NCI-H2081 (cell line): ENCODE measurements around the gene PSMA5.

Experiments
- DNase-seq, 2 experiments: peaks; one replicate each; lab custom pipeline; 2025; lab: John Stamatoyannopoulos, UW

The PSMA5 gene

DNA sequence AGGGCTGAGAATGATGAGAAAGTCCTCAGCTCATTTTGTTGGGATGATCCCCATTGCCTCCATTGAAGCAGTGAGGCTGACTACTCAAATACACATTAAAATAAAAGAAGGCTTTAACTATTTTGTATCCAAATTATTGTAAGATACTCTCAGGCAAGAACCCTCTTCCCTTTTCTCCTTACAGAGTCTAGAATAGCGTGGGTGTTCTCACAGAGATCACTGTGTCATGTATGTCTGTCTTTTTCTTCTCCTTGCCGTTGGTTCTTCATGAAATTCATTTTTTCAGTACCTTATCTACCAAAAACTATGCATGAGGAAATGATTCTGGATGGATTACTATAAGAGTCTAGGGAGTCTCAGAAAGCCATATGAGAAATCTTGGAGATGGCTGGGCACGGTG is 58.6 kb downstream of the PSMA5 start:
- DNase-seq: no peak

DNA sequence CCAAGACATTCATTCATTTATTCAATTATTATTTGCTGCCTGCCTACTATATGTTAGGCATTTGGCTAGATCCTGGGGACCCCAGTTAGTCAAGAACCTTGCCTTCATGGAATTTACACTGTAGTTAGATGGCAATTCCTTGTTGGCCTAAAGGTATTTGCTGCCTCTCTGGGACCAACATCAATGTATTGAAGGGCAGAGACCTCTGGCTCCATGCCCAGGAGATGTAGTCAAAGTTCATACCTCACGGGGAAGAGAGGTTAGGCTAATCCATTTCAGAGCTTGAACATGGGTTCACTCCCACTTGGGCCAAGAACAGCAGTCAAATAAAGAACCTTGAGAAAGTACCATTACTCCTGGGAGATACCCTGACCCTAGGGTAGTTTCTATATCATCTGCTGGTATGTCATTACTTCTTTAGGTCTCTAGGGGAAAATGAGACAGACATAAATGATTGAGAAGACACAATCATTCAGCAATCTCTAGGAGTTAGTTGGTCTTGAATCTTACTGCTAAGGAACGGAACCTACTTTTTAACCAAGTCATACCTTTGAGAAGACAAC is 60.5 kb downstream of the PSMA5 start:
- no peak for DNase-seq

DNA sequence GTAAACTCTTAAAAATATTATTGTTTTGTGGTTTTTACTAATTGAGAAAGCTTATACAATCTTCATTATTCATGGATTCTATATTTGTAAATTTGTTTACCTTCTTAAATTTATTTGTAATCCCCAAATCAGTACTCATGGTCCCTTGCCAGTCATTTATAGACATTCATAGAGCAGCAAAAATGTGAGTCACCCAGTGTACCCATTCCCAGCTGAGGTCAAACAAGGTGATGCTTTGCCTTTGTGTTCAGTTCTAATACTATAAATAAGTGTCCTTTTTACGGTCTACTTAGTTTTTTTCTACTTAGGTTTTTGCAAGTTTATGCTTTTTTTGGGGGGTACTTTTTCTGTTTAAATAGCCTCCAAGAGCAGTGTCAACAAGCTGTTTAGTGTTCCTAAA is 64.6 kb downstream of the PSMA5 start:
- DNase-seq: no peak

DNA sequence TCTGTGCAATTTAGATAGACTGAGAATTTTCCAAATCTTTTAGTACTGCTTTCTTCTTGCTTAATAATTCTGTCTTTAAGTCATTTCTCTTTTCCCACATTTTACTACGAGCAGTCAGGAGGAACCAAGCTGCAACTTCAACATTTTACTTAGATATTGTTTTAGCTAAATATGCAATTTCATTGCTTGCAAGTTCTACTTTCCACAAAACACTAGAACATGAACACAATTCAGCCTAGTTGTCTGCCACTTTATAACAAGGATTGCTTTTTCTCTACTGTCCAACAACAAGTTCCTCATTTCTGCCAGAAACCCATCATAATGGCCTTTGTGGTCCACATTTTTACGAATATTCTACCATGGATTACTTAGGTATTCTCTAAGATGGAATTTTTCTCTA is 65.2 kb downstream of the PSMA5 start:
- DNase-seq: no peak

DNA sequence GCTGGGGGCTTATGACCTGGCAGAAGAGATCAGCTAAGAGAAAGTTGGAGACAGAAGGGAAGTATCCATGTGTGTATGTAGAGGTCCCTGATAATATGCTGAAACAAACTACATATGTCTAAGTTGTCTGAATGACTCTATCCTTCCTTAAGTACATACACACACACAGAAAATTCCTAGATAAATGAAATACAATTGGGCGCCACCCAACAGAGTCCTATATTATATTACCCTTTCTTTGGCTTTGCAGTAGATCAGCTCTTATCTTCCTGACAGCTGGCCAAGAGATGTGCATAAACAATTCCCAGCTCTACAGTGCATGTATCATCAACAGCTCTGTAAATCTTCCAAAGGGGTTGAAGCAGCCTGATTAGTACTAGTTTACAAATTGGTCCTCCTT is 68.6 kb downstream of the PSMA5 start:
- DNase-seq: no peak

DNA sequence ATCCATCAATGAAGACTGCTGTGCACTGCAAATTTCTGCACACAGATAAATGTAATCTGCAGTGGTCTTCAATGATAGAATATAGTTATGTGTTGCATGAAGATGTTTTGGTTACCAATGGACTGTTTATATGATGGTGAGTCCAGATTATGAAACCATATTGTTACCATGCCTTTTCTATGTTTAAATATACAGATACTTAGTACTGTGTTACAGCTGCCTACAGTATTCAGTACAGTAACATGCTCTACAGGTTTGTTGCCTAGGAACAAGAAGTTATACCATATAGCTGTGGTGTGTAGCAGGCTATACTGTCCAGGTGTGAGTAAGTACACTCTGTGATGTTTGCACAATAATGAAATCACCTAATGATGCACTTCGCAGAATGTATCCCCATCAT is 69.3 kb downstream of the PSMA5 start:
- peak; percentile 5 to 55 for DNase-seq

DNA sequence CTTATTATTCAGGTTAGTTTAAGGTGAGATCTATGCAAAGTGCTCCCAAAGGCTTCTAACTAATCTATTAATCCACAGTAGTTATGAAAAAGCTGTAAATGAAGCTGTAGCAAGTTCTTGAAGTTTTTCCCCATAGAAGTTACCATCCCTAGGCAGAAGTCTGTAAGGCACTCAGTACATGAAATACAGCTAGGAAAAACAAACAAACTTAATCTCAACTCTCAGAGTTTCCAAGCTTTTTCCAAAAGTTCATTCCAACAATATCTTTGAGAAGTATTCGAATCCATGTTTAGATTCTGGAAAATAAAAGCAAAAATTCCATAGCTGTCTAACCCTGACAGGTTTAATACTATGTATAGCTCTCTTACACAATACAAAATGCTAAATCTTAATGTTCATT is 69.7 kb downstream of the PSMA5 start:
- no peak for DNase-seq

DNA sequence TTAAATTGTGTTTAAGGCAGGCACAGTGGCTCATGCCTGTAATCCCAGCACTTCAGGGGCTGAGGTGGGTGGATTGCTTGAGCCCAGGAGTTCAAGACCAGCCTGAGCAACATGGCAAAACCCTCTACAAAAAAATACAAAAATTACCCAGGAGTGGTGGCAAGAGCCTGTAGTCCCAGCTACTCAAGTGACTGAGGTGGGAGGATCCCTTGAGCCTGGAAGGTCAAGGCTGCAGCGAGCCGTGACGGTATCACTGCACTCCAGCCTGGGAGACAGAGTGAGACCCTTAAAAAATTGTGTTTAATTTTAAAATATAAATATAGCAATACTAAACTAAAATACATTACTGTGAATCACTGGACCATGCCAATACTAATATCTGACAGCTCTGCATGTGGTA is 71.3 kb downstream of the PSMA5 start:
- no peak for DNase-seq

DNA sequence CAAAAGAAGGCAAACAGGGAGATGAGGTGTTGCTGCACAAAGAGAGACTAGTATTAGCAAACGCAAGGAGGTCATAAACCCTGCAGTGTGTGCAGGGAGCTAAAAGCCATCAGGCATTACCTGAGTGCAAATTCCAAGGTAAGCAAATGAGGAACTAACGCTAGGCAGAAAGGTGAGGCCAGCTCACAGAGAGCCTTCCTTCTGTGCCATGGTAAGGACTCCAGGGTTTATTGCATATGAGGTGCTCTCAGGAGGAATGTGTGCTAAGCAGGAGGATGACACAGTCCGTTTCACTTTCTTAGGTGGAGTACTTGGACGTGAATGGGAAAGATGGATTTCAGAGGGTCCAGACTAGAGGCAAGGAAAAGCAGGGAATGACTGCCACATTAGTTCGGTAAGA is 74.8 kb downstream of the PSMA5 start:
- no peak for DNase-seq

DNA sequence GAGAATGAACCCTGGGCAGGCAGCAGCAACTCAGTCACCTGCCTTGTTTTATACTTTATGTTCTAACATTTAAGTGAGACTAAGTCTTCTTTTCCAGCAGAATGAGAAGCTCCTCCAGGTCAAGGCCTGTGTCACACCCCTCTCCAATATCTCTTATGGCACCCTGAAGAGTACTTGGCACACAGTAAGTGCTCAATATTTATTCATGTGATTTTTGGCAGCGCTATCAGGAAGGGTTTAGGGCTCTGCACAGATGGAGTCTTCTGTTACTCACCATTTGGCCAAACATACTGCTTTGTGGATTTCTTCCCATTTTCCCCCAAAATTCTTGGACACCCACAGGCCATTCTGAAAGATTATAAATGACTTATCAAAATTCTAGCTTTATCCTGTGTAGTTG is 75.6 kb downstream of the PSMA5 start:
- peak in 1 of 2 experiments; percentile 14 for DNase-seq

DNA sequence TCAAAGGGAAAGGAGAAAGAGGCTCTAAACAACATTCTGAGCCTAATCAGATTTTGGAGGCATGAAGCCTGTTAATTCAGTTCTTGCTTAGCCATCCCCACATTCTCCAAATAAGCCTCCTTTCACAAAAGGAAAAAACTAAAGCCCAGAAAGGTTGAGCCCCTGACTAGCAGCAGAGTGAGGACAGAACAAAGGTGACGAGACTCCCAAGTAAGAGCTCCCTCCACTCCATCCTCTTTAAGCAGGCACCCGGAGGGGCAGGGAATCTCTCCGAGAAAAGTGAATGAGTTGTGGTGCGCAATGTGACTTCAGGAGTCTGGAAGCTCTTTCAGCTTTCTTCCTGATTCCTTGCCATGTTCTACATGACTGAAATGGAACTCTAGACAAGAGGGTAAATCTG is 76.1 kb downstream of the PSMA5 start:
- DNase-seq: no peak
